Endothelial cell of umbilical vein (primary cell): Measurements from ENCODE around the gene PPP2R2C. TPM values are rescaled to one million over a fixed set of nuclear protein-coding genes. Genes with fewer than 3 reads are reported as not detected.

Experiments
- BruUV-seq: library from RNA; stranded (reverse); fragments of 400-500 nt; replicated peaks from 2 replicates; lab custom pipeline; 2021; lab: Mats Ljungman, UMichigan
- CTCF ChIA-PET: fragments of 300-600, 350-600 bp; sonication (Branson Sonifier 250); formaldehyde crosslinking; loops from one replicate; lab custom pipeline; 2021; ENCODE audit warnings: antibody characterized with exemption, inconsistent platforms; lab: Charles Lee
- POLR2A ChIA-PET: fragments of 300-600, 350-600 bp; sonication (Branson Sonifier 250); formaldehyde crosslinking; loops from one replicate; lab custom pipeline; 2021; ENCODE audit warnings: antibody characterized with exemption, inconsistent platforms; lab: Charles Lee
- DNase-seq: peaks from one replicate; pipeline ENCODE4 v3.0.0-alpha.2; 2011; ENCODE audit warnings: low read depth, low spot score
- FAIRE-seq: peaks from 2 replicates; lab custom pipeline; 2011; peaks lifted over from hg19 to GRCh38; lab: Jason Lieb, UNC
- H2AFZ ChIP-seq: 2 replicates; pipeline ENCODE4 v1.6.0; 2012; ENCODE audit warnings: low read depth, low read length, control low read depth, inconsistent platforms
- H3K27ac ChIP-seq: 2 replicates; pipeline ENCODE4 v1.5.1; 2011; ENCODE audit warnings: low read depth, mild to moderate bottlenecking, control low read depth, low read length, moderate library complexity; ENCODE audit not compliant: insufficient read depth
- H3K27me3 ChIP-seq, 2 experiments: 2 replicates each; pipeline versions ENCODE4 v1.6.0 to v1.6.1; 2011; ENCODE audit warnings: low read length in 2 of 2, mixed read lengths in 1 of 2; ENCODE audit not compliant: control insufficient read depth in 2 of 2, insufficient read depth in 2 of 2
- H3K36me3 ChIP-seq, 2 experiments: 2 replicates in 1 of 2; 3 replicates in 1 of 2; pipeline ENCODE4 v1.5.1; 2011; ENCODE audit warnings: low read length in 2 of 2, mild to moderate bottlenecking in 1 of 2, moderate library complexity in 1 of 2; ENCODE audit not compliant: control insufficient read depth in 2 of 2, insufficient read depth in 2 of 2; ENCODE audit errors: extremely low read depth in 1 of 2
- H3K4me1 ChIP-seq: 3 replicates; pipeline ENCODE4 v1.5.1; 2011; ENCODE audit warnings: mild to moderate bottlenecking, low read length; ENCODE audit not compliant: control insufficient read depth, insufficient read depth; ENCODE audit errors: extremely low read depth
- H3K4me2 ChIP-seq: 2 replicates; pipeline ENCODE4 v1.6.1; 2011; ENCODE audit warnings: low read length, control low read depth, mixed read lengths; ENCODE audit not compliant: insufficient read depth
- H3K4me3 ChIP-seq, 3 experiments: fragments of 200-600 bp in 1 of 3; sonication (generic), shearing (Covaris generic) in 1 of 3; replicated peaks in 1 of 3; 2 replicates each; pipeline ENCODE4 v1.5.1; 2011 to 2016; ENCODE audit warnings: control low read depth in 3 of 3, low read length in 3 of 3, mild to moderate bottlenecking in 2 of 3, inconsistent platforms in 1 of 3, low read depth in 1 of 3, moderate library complexity in 1 of 3; ENCODE audit not compliant: insufficient read depth in 1 of 3
- H3K79me2 ChIP-seq: 2 replicates; pipeline ENCODE4 v1.6.0; 2012; ENCODE audit warnings: low read length, inconsistent platforms; ENCODE audit not compliant: control insufficient read depth, insufficient read depth
- H3K9ac ChIP-seq: replicated peaks from 2 replicates; pipeline ENCODE3; 2011; ENCODE audit warnings: low read length, control low read depth; ENCODE audit not compliant: insufficient read depth; ENCODE audit errors: extremely low read depth
- H3K9me1 ChIP-seq: replicated peaks from 3 replicates; pipeline ENCODE4 v1.6.0; 2011; ENCODE audit warnings: mild to moderate bottlenecking, low read length; ENCODE audit not compliant: control insufficient read depth, insufficient read depth; ENCODE audit errors: extremely low read depth
- H3K9me3 ChIP-seq: replicated peaks from 2 replicates; pipeline ENCODE4 v1.5.1; 2012; ENCODE audit warnings: low read length, inconsistent platforms; ENCODE audit not compliant: control insufficient read depth, insufficient read depth
- H4K20me1 ChIP-seq: replicated peaks from 2 replicates; pipeline ENCODE3; 2011; ENCODE audit warnings: mild to moderate bottlenecking, low read length; ENCODE audit not compliant: control insufficient read depth, insufficient read depth; ENCODE audit errors: extremely low read depth
- CTCF ChIP-seq, 2 donors: IDR thresholded peaks; 1 replicate in 1 of 2; 2 replicates in 1 of 2; pipeline ENCODE4 v1.5.1; 2011; ENCODE audit warnings: low read length in 2 of 2, mild to moderate bottlenecking in 2 of 2, moderate library complexity in 2 of 2, control low read depth in 1 of 2, inconsistent platforms in 1 of 2, low read depth in 1 of 2; ENCODE audit not compliant: insufficient read depth in 1 of 2; ENCODE audit errors: extremely low read depth in 1 of 2
- EZH2 ChIP-seq: IDR thresholded peaks from 2 replicates; pipeline ENCODE4 v1.6.1; 2012; ENCODE audit warnings: borderline replicate concordance, low read depth, mild to moderate bottlenecking, moderate library complexity, low read length, inconsistent platforms; ENCODE audit not compliant: severe bottlenecking
- FOS ChIP-seq: IDR thresholded peaks from 2 replicates; pipeline ENCODE4 v1.6.1; 2011; ENCODE audit warnings: mild to moderate bottlenecking, low read length, moderate library complexity, borderline replicate concordance; ENCODE audit not compliant: insufficient read depth
- GATA2 ChIP-seq: IDR thresholded peaks from 2 replicates; pipeline ENCODE4 v1.7.0; 2011; ENCODE audit warnings: low read depth, mild to moderate bottlenecking, moderate library complexity, mixed read lengths, low read length; ENCODE audit not compliant: insufficient read length, insufficient read depth
- JUN ChIP-seq: IDR thresholded peaks from 2 replicates; pipeline ENCODE4 v1.6.1; 2011; ENCODE audit warnings: borderline replicate concordance, low read depth; ENCODE audit not compliant: insufficient read length, insufficient read depth
- MAX ChIP-seq: IDR thresholded peaks from 2 replicates; pipeline ENCODE4 v1.6.1; 2011; ENCODE audit not compliant: insufficient read depth, insufficient read length
- MYC ChIP-seq: IDR thresholded peaks from one replicate; pipeline ENCODE4 v1.6.1; 2011; ENCODE audit warnings: mild to moderate bottlenecking, low read depth, low read length
- POLR2A ChIP-seq: IDR thresholded peaks from 2 replicates; pipeline ENCODE4 v1.6.1; 2012; ENCODE audit warnings: low read depth, mild to moderate bottlenecking, control low read depth, low read length
- POLR2AphosphoS5 ChIP-seq: IDR thresholded peaks from 2 replicates; pipeline ENCODE4 v1.6.1; 2012; ENCODE audit warnings: low read depth, mild to moderate bottlenecking, control low read depth, low read length, moderate library complexity; ENCODE audit not compliant: insufficient read depth
- dilution Hi-C: fragments of 300-500 bp; cut with MboI; formaldehyde crosslinking; loops from one replicate; pipeline ENCODE4 v1.15.0; 2019; ENCODE audit warnings: low sequenced_read_pairs; ENCODE audit not compliant: extremely low pct_ligation_motif_present
- intact Hi-C: fragments of 100-400 bp; cut with micrococcal nuclease; formaldehyde crosslinking; loops from one replicate; pipeline ENCODE4 v1.10.0; 2022
- polyA plus RNA-seq, 4 experiments: library from polyadenylated mRNA; depleted of rRNA in 3 of 4; stranded (reverse) in 3 of 4; unstranded in 1 of 4; fragments of >200 nt; gene quantifications; 2 replicates each; pipeline versions ENCODE4 v1.2.1 to v1.2.3, GENCODE V29; 2011 to 2012; ENCODE audit warnings: missing spikeins in 1 of 4
- total RNA-seq: library from RNA; stranded (reverse); gene quantifications from 2 replicates; pipeline ENCODE4 v1.2.3, GENCODE V29; 2021

Gene PPP2R2C
- total and polyA plus RNA-seq, 2 donors (not counting 3 experiments of a cell fraction or from before 2014, with no cell fraction given): 0.03 to 0.09 TPM

- dilution Hi-C loops (no loop called here), intact Hi-C loops (no loop called here)
- CTCF ChIA-PET: interaction anchor here (5.1 kb wide), 1 partner anchor 7 kb away, joined by 24 read pairs; no protein-coding TSS in a partner anchor
- H3K27me3 ChIP-seq: peaks cover 3% of the 10 kb centered on the region in 2 experiments
- no peaks in the 10 kb centered on the region for H3K36me3 ChIP-seq
- no peaks in the 10 kb centered on the region for H3K4me1 ChIP-seq
- H3K79me2 ChIP-seq: no peaks in the 10 kb centered on the region
- no peaks in the 10 kb centered on the region for H3K9me3 ChIP-seq
- no peak overlapping the region for H2AFZ ChIP-seq
- H3K4me2 ChIP-seq: no peak overlapping the region
- no peaks in the 10 kb centered on the region for H4K20me1 ChIP-seq
- FAIRE-seq (no peak), DNase-seq (no peak)
- no TSS peak for BruUV-seq
- no peak overlapping the region for H3K9ac ChIP-seq
- H3K4me3 ChIP-seq: no peak overlapping the region
- no peak overlapping the region for H3K27ac ChIP-seq
- TF ChIP-seq MYC: no peak
- TF ChIP-seq POLR2AphosphoS5: no peak
- TF ChIP-seq EZH2: no peak
- no peak for TF ChIP-seq MAX
- TF ChIP-seq FOS: no peak
- TF ChIP-seq POLR2A: no peak
- TF ChIP-seq CTCF (IDR thresholded peaks at IDR 0.05; ENCODE audit: extremely low read depth in 1 of 2, insufficient read depth in 1 of 2, low read depth in 1 of 2, low read length in 2 of 2): no peak
- no peak for TF ChIP-seq JUN
- no peak for TF ChIP-seq GATA2
- POLR2A ChIA-PET: no interaction called here
- no peaks in the 10 kb centered on the region for H3K9me1 ChIP-seq
Measured at GRCh38 chr4:6338175-6338950, 134.1 kb downstream of the PPP2R2C start.
